HG02981 (cell line): ENCODE results near the gene PRKCZ.

Experiments
- ATAC-seq: cut with Tn5 transposase; IDR thresholded peaks from one replicate; pipeline ENCODE4 v1.9.1; 2021; ENCODE audit warnings: mild to moderate bottlenecking, moderate library complexity; ENCODE audit not compliant: unreplicated experiment

Gene PRKCZ

GRCh38 chr1:2201062-2201461, 150.9 kb downstream of the PRKCZ start:
- no peak for ATAC-seq

GRCh38 chr1:2202008-2202575, 151.9 kb downstream of the PRKCZ start:
- no peak for ATAC-seq

- ATAC-seq = no peak
Observed at GRCh38 chr1:2202843-2203601, 152.8 kb downstream of the PRKCZ start.

- ATAC-seq = no peak
Observed at GRCh38 chr1:2203671-2204414, 153.6 kb downstream of the PRKCZ start.

GRCh38 chr1:2204415-2205190, 154.4 kb downstream of the PRKCZ start:
- ATAC-seq = no peak

GRCh38 chr1:2205191-2205952, 155.2 kb downstream of the PRKCZ start:
- ATAC-seq = peak; percentile 73

GRCh38 chr1:2206813-2207487, 156.7 kb downstream of the PRKCZ start:
- no peak for ATAC-seq

- no peak for ATAC-seq
Observed at GRCh38 chr1:2208309-2209239, 158.4 kb downstream of the PRKCZ start.

GRCh38 chr1:2209400-2210083, 159.3 kb downstream of the PRKCZ start:
- no peak for ATAC-seq

GRCh38 chr1:2210084-2210653, 160.0 kb downstream of the PRKCZ start:
- ATAC-seq = no peak

GRCh38 chr1:2210786-2211185, 160.6 kb downstream of the PRKCZ start:
- ATAC-seq = no peak

- no peak for ATAC-seq
Observed at GRCh38 chr1:2212274-2212531, 162.0 kb downstream of the PRKCZ start.

GRCh38 chr1:2212532-2213491, 162.6 kb downstream of the PRKCZ start:
- no peak for ATAC-seq

GRCh38 chr1:2213576-2214505, 163.6 kb downstream of the PRKCZ start:
- ATAC-seq = no peak

GRCh38 chr1:2214541-2215241, 164.5 kb downstream of the PRKCZ start:
- no peak for ATAC-seq
